Measurements from ENCODE around the gene SYNM. TPM values are rescaled to one million over a fixed set of nuclear protein-coding genes. Genes with fewer than 3 reads are reported as not detected.

Gene SYNM
- total RNA-seq, 4 donors from 2014 or later: 1,866 to 2,563 (median 2,454) TPM

- no peaks in the 10 kb centered on the region for H3K9me3 ChIP-seq
- WGBS: 58% methylated on average over 3 of the region's 3 CpGs
- no peak overlapping the region for H3K4me3 ChIP-seq
- DNase-seq (ENCODE audit: extremely low spot score): no peak
- H3K36me3 ChIP-seq: no peaks in the 10 kb centered on the region
- peaks cover 0 to 15% (median 12%) of the 10 kb centered on the region in 4 donors for H3K4me1 ChIP-seq
- H3K27me3 ChIP-seq: no peaks in the 10 kb centered on the region
- TF ChIP-seq POLR2AphosphoS5 (IDR thresholded peaks at IDR 0.05) (no peak), EP300 (IDR thresholded peaks at IDR 0.05) (no peak), POLR2A (IDR thresholded peaks at IDR 0.05; ENCODE audit: low read depth) (no peak), CTCF (IDR thresholded peaks at IDR 0.05) (no peak)
- H3K27ac ChIP-seq (replicated peaks in 1 of 4): no peak overlapping the region
- intact Hi-C loops (cut with DNase I): no loop called here
These were observed 14.7 kb upstream of the SYNM start for GRCh38 chr15:99090011-99090699.

GRCh38 chr15:99090938-99091337 is 13.9 kb upstream of the SYNM start:
- Histone ChIP-seq H3K4me1 (peaks cover 0 to 13% (median 13%) of the 10 kb centered on the region in 4 donors), H3K4me3 (no peak overlapping the region), H3K36me3 (no peaks in the 10 kb centered on the region), H3K27ac (replicated peaks in 1 of 4) (no peak overlapping the region), H3K9me3 (no peaks in the 10 kb centered on the region), H3K27me3 (no peaks in the 10 kb centered on the region)
- no peak for DNase-seq (ENCODE audit: extremely low spot score)
- intact Hi-C loops (cut with DNase I): no loop called here
- no peak for TF ChIP-seq EP300 (IDR thresholded peaks at IDR 0.05)
- no peak for TF ChIP-seq CTCF (IDR thresholded peaks at IDR 0.05)
- TF ChIP-seq POLR2AphosphoS5 (IDR thresholded peaks at IDR 0.05): no peak
- TF ChIP-seq POLR2A (IDR thresholded peaks at IDR 0.05; ENCODE audit: low read depth): no peak
- WGBS: 92% methylated on average over 1 of the region's 1 CpG

- WGBS: 92% methylated on average over 10 of the region's 13 CpGs
- no peak overlapping the region for H3K27ac ChIP-seq (replicated peaks in 1 of 4)
- no peaks in the 10 kb centered on the region for H3K27me3 ChIP-seq
- intact Hi-C loops (cut with DNase I): no loop called here
- H3K9me3 ChIP-seq: no peaks in the 10 kb centered on the region
- TF ChIP-seq POLR2A (IDR thresholded peaks at IDR 0.05; ENCODE audit: low read depth) (no peak), POLR2AphosphoS5 (IDR thresholded peaks at IDR 0.05) (no peak), CTCF (IDR thresholded peaks at IDR 0.05) (no peak), EP300 (IDR thresholded peaks at IDR 0.05) (no peak)
- no peak overlapping the region for H3K4me3 ChIP-seq
- H3K36me3 ChIP-seq: no peaks in the 10 kb centered on the region
- no peak for DNase-seq (ENCODE audit: extremely low spot score)
- peaks cover 0 to 22% (median 19%) of the 10 kb centered on the region in 4 donors for H3K4me1 ChIP-seq
These were observed 12.2 kb upstream of the SYNM start for GRCh38 chr15:99092554-99093172.

GRCh38 chr15:99095626-99096025 is 9.3 kb upstream of the SYNM start:
- Histone ChIP-seq H3K27ac (replicated peaks in 1 of 4) (peak overlapping the region; percentile 90 to 96 (median 94)), H3K4me3 (no peak overlapping the region), H3K27me3 (peaks cover 0 to 9% (median 0%) of the 10 kb centered on the region in 4 donors), H3K36me3 (no peaks in the 10 kb centered on the region), H3K9me3 (no peaks in the 10 kb centered on the region), H3K4me1 (peaks cover 0 to 50% (median 47%) of the 10 kb centered on the region in 4 donors)
- no peak for TF ChIP-seq CTCF (IDR thresholded peaks at IDR 0.05)
- TF ChIP-seq POLR2A (IDR thresholded peaks at IDR 0.05; ENCODE audit: low read depth): no peak
- no peak for TF ChIP-seq POLR2AphosphoS5 (IDR thresholded peaks at IDR 0.05)
- no peak for TF ChIP-seq EP300 (IDR thresholded peaks at IDR 0.05)
- intact Hi-C loops (cut with DNase I): no loop called here
- 66% methylated on average over 3 of the region's 3 CpGs for WGBS
- no peak for DNase-seq (ENCODE audit: extremely low spot score)
